Ovary (tissue), 9 donors: ENCODE measurements around the gene ARHGEF12. TPM values are rescaled to one million over a fixed set of nuclear protein-coding genes. Genes with fewer than 3 reads are reported as not detected.

Source experiments
- DNase-seq, 5 donors: peaks; one replicate each; pipeline ENCODE4 v3.0.0-alpha.2; 2019 to 2020
- H3K27ac ChIP-seq, 2 donors: fragments of 200-600 bp; one replicate each; pipeline versions ENCODE4 v1.5.1 to v1.8.0; 2019 to 2022
- H3K27me3 ChIP-seq: fragments of 200-600 bp; one replicate; pipeline ENCODE4 v1.8.0; 2022
- H3K36me3 ChIP-seq: fragments of 200-600 bp; sonication (generic); one replicate; pipeline ENCODE4 v1.5.1; 2019
- H3K4me1 ChIP-seq: one replicate; pipeline ENCODE4 v1.8.1; 2013; ENCODE audit warnings: mild to moderate bottlenecking, moderate library complexity; ENCODE audit not compliant: insufficient read depth
- H3K4me3 ChIP-seq: fragments of 200-600 bp; sonication (generic); one replicate; pipeline ENCODE4 v1.5.1; 2017
- H3K9me3 ChIP-seq, 2 donors: fragments of 200-600 bp in 1 of 2; sonication (generic) in 1 of 2; one replicate each; pipeline versions ENCODE4 v1.5.1 to v1.8.1; 2013 to 2019; ENCODE audit warnings: mild to moderate bottlenecking in 1 of 2, moderate library complexity in 1 of 2
- EP300 ChIP-seq: sonication (generic); formaldehyde crosslinking; IDR thresholded peaks from one replicate; pipeline ENCODE4 v1.6.1; 2017; ENCODE audit warnings: antibody characterized with exemption
- POLR2A ChIP-seq: fragments of 450-650 bp; IDR thresholded peaks from one replicate; pipeline ENCODE4 v1.6.1; 2017; ENCODE audit warnings: antibody characterized with exemption, mild to moderate bottlenecking, moderate library complexity
- WGBS, 3 donors: extraction: QIAGEN DNeasy Blood & Tissue Kit in 1 of 3; methylation state at CpG; one replicate each; pipeline versions ENCODE4 v1.1.5 to v1.1.7; 2013 to 2017; 5-methylcytosine and 5-hydroxymethylcytosine counted together
- intact Hi-C, 4 donors: fragments of 100-400 bp; cut with DNase I; formaldehyde crosslinking; loops; one replicate each; pipeline versions ENCODE4 v1.11.0 to v1.15.1; 2022 to 2023
- polyA plus RNA-seq, 2 donors: library from polyadenylated mRNA; stranded (reverse); fragments of 200-250 nt in 1 of 2; fragments of 350-450 nt in 1 of 2; fragmentation: Illumina TruSeq in 1 of 2; extraction: RNeasy Lipid Tissue Mini Kit (QIAGEN cat#74804) in 1 of 2; gene quantifications; one replicate each; pipeline ENCODE4 v1.2.3, GENCODE V29; 2013 to 2014
- total RNA-seq, 7 donors: library from RNA; depleted of rRNA in 2 of 7; stranded (reverse); fragments of >200 nt in 2 of 7; fragmentation: NEBNext Ultra II Directional in 3 of 7; extraction: Animal tissue kit (Norgen Biotek cat#: 25700) in 3 of 7; gene quantifications; one replicate each; pipeline versions ENCODE4 v1.1.0 to v1.2.4, GENCODE V29; 2016 to 2023
- TF ChIP-seq, protein P1 (sequence below), 3 donors: fragments of 450-650 bp in 2 of 3; fragments of 200-600 bp in 1 of 3; IDR thresholded peaks; one replicate each; pipeline versions ENCODE4 v1.5.1 to v1.8.0; 2016 to 2022; ENCODE audit warnings: antibody characterized with exemption in 3 of 3, mild to moderate bottlenecking in 1 of 3
- donor health status: DM: no; HTN: no; CAD: no; lungs with moderate emphysema.
- donor health status: DM: no; HTN: no; CAD: no.
- donor health status: Bipolar disorder and iron deficiency.
- donor health status: DM: yes; HTN: yes; CAD: no.
- donor health status: DM: no; HTN: no; CAD: no.
- donor health status: DM: yes; HTN: yes; CAD: no.

Gene ARHGEF12
- total and polyA plus RNA-seq, 9 donors: 22.1 to 92.9 (median 69.3) TPM

DNA sequence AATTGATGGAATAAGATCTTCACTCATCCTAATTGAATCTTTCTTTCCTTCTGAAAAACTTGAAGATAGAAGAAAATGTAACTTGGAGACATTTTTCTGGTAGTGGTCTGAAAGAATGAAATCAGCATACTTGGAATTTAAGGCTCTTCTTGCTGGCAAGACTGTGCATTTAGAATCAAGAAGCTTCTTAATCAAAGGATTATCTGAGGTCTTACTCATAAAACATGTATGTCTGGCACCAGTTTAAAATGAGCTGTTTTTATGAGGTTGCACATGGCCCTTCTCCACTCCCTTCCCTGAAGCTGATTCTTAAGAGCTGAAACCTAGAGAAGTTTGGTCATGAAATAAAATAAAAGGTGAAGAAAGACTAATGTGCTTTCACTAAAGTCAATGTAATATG lies 77.3 kb downstream of the ARHGEF12 start:
- Histone ChIP-seq H3K9me3 (no peaks in the 10 kb centered on the region), H3K27me3 (no peaks in the 10 kb centered on the region), H3K4me1 (no peaks in the 10 kb centered on the region), H3K27ac (no peak overlapping the region), H3K4me3 (no peak overlapping the region), H3K36me3 (no peaks in the 10 kb centered on the region)
- intact Hi-C loops: no loop called here
- no peak for DNase-seq
- TF ChIP-seq POLR2A (no peak), EP300 (no peak)
- TF ChIP-seq, protein P1, sequence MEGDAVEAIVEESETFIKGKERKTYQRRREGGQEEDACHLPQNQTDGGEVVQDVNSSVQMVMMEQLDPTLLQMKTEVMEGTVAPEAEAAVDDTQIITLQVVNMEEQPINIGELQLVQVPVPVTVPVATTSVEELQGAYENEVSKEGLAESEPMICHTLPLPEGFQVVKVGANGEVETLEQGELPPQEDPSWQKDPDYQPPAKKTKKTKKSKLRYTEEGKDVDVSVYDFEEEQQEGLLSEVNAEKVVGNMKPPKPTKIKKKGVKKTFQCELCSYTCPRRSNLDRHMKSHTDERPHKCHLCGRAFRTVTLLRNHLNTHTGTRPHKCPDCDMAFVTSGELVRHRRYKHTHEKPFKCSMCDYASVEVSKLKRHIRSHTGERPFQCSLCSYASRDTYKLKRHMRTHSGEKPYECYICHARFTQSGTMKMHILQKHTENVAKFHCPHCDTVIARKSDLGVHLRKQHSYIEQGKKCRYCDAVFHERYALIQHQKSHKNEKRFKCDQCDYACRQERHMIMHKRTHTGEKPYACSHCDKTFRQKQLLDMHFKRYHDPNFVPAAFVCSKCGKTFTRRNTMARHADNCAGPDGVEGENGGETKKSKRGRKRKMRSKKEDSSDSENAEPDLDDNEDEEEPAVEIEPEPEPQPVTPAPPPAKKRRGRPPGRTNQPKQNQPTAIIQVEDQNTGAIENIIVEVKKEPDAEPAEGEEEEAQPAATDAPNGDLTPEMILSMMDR (IDR thresholded peaks at IDR 0.05): no peak

- no peaks in the 10 kb centered on the region for H3K36me3 ChIP-seq
- 97 to 98% (median 97%) methylated on average over 4 of the region's 4 CpGs for WGBS, 3 donors
- no peak overlapping the region for H3K27ac ChIP-seq
- no peaks in the 10 kb centered on the region for H3K27me3 ChIP-seq
- H3K4me3 ChIP-seq: no peak overlapping the region
- TF ChIP-seq EP300 (no peak), POLR2A (no peak)
- TF ChIP-seq, protein P1 (IDR thresholded peaks at IDR 0.05): no peak
- H3K4me1 ChIP-seq: no peaks in the 10 kb centered on the region
- intact Hi-C loops: no loop called here
- no peaks in the 10 kb centered on the region for H3K9me3 ChIP-seq
- no peak for DNase-seq
Measured at GRCh38 chr11:120420572-120420971, 84.4 kb downstream of the ARHGEF12 start.

- Histone ChIP-seq H3K36me3 (no peaks in the 10 kb centered on the region), H3K27ac (no peak overlapping the region), H3K9me3 (no peaks in the 10 kb centered on the region), H3K4me3 (no peak overlapping the region), H3K27me3 (no peaks in the 10 kb centered on the region), H3K4me1 (no peaks in the 10 kb centered on the region)
- DNase-seq: no peak
- WGBS, 3 donors: 91 to 95% (median 91%) methylated on average over 3 of the region's 3 CpGs
- intact Hi-C loops: no loop called here
- TF ChIP-seq POLR2A (no peak), EP300 (no peak)
- TF ChIP-seq, protein P1 (IDR thresholded peaks at IDR 0.05): no peak
Measured at GRCh38 chr11:120424185-120424969, 88.2 kb downstream of the ARHGEF12 start.

DNA sequence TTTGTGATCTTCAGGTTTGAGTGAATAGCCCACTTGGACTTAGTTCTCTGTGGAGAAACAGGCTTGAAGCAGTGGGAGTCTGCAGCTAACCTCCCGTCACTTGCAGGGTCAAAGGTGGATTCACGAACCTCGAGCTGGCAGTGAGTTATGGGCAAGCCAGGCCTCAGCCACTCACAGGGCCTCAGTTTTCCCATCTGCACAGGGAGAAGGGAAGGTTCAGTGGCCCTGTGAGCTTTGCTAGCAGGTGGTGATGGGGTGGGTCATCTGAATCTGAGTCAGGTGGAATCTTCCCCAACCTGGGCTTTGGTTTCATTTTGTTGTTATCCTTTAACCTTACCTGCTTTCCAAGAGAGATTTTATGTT lies 88.7 kb downstream of the ARHGEF12 start:
- no peak for DNase-seq
- Histone ChIP-seq H3K4me3 (no peak overlapping the region), H3K36me3 (no peaks in the 10 kb centered on the region), H3K27ac (no peak overlapping the region), H3K27me3 (no peaks in the 10 kb centered on the region), H3K9me3 (no peaks in the 10 kb centered on the region), H3K4me1 (no peaks in the 10 kb centered on the region)
- intact Hi-C loops: no loop called here
- 77 to 81% (median 78%) methylated on average over 3 of the region's 3 CpGs for WGBS, 3 donors
- no peak for TF ChIP-seq EP300
- TF ChIP-seq, protein P1 (IDR thresholded peaks at IDR 0.05): no peak
- TF ChIP-seq POLR2A: no peak
